Duodenal mucosa (tissue), 2 donors: ENCODE measurements around the gene ITGB5.

ENCODE experiments used
- H3K27ac ChIP-seq: one replicate; pipeline ENCODE4 v1.7.0; 2013; ENCODE audit warnings: low read depth, low read length
- H3K27me3 ChIP-seq, 2 donors: one replicate each; pipeline ENCODE4 v1.7.0; 2013; ENCODE audit warnings: low read length in 2 of 2, control low read depth in 1 of 2; ENCODE audit not compliant: insufficient read depth in 2 of 2, control insufficient read depth in 1 of 2
- H3K36me3 ChIP-seq, 2 donors: one replicate each; pipeline ENCODE4 v1.7.0; 2013; ENCODE audit warnings: low read length in 2 of 2, control low read depth in 1 of 2; ENCODE audit not compliant: insufficient read depth in 2 of 2, control insufficient read depth in 1 of 2
- H3K4me1 ChIP-seq, 2 donors: one replicate each; pipeline ENCODE4 v1.7.0; 2013; ENCODE audit warnings: low read length in 2 of 2, control low read depth in 1 of 2; ENCODE audit not compliant: insufficient read depth in 2 of 2, control insufficient read depth in 1 of 2
- H3K4me3 ChIP-seq, 2 donors: one replicate each; pipeline ENCODE4 v1.7.0; 2013; ENCODE audit warnings: low read length in 2 of 2, low read depth in 1 of 2
- H3K9ac ChIP-seq, 2 donors: one replicate each; pipeline ENCODE4 v1.7.0; 2013; ENCODE audit warnings: low read length in 2 of 2, low read depth in 1 of 2
- H3K9me3 ChIP-seq, 2 donors: one replicate each; pipeline ENCODE4 v1.7.0; 2013; ENCODE audit warnings: low read length in 2 of 2, control low read depth in 1 of 2; ENCODE audit not compliant: control insufficient read depth in 1 of 2

Gene ITGB5

DNA sequence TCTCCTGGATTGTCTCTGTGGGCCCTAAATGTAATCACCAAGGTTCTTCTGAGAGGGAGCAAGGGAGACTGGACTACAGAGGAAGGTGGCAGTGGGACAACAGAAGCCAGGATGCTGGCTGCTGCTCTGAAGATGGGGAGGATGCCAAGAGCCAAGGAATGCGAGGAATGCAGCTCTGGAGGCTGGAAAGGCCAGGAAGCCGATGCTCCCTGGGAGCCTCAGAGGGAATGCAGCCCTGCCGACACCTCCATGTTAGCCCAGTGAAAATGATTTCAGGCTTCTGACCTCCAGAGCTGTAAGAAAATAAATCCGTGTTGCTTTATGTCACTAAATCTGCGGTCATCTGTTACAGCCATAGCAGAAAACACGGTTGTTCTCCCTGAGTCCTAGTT, 112.8 kb downstream of the ITGB5 start:
- H3K4me1 ChIP-seq = peaks cover 7 to 8% of the 10 kb centered on the region in 2 donors

DNA sequence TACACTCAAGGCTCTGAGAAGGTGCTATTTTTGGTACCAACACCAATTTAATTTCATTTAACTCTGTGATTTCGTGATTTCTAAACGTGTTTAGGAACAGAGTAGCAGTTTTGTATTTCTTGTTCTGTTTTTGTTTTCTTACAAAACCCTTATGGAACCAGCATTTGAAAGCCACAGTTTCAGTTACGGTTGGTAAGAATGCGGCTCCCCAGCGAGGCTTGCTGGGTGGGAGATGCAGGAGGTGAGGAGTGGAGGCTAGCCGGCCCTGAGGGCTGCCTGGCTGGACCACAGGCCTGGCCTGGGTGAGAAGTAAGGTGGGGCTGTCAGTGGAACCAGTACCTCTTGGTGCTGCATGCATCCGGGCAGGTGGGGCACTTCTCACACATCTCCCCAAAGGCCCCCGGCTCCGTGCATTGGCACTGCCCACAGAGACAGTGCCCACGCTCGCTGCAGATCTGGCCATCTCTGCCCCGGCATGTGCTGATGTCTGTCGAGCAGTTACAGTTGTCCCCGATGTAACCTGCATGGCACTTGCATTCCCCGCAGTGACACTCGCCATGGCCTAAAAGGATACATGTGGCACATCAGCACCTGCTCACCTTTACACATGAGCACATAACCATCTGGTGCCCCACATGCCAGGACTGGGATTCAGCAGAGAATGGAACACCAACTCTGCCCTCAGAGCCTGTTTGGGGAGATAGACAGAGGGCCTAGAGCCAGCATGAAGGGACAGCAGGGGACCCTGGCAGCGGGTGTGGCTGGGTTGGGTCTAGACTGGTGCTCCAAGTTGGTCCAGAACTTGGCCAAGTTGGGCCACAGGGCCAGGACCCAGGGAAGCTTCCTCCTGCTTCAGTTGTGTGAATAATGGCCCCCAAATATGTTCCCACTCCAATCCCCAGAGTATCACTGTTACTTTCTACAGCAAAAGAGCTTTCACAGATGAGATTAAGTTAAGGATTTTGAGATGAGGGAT, 113.5 kb downstream of the ITGB5 start:
- Histone ChIP-seq H3K27me3 (peaks cover 0 to 3% of the 10 kb centered on the region in 2 donors), H3K9me3 (no peaks in the 10 kb centered on the region), H3K4me1 (peaks cover 7 to 8% of the 10 kb centered on the region in 2 donors), H3K4me3 (no peak overlapping the region), H3K27ac (no peak overlapping the region), H3K9ac (no peak overlapping the region), H3K36me3 (peaks cover 3 to 10% of the 10 kb centered on the region in 2 donors)

More for the DNA sequence above, 112.8 kb downstream of the ITGB5 start:
- Histone ChIP-seq H3K36me3 (peaks cover 3 to 6% of the 10 kb centered on the region in 2 donors), H3K9ac (no peak overlapping the region), H3K9me3 (no peaks in the 10 kb centered on the region), H3K27me3 (peaks cover 0 to 3% of the 10 kb centered on the region in 2 donors), H3K4me3 (no peak overlapping the region), H3K27ac (no peak overlapping the region)

DNA sequence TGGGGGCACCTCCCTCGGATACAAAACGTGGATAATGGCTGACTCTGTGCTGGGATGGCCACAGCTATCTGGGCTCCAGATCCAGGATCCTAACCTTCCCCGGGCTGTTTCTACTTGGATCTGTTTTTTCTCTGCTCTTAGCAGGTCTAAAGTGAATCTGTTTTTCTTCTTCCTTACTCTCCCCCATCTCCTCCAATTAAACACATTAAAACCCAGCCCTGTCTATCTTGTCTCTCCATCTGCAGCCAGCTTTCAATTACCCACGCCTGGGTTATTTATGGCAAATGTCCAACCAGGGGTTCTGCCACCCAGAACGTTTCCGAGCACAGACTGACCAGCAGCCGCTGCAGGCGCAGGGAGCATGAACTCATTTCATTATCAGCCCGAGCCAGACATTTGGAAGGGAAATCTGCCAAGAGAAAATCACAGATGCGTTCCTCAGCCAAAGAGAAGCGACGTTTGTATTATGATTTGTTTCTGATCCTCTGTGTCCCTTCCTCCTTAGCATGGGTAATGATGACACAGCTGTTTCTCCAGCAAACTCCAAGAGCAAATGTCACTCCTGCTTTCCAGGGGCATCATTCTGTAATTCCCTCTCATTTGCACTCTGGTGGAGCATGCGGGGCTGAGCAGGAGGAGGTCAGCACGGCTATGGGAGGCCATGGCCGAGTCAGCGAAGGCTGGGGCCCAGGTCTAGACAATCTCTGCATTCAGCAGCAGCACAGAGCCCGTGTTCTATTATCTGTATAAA, 114.9 kb downstream of the ITGB5 start:
- Histone ChIP-seq H3K9me3 (no peaks in the 10 kb centered on the region), H3K4me3 (no peak overlapping the region), H3K27me3 (peaks cover 0 to 3% of the 10 kb centered on the region in 2 donors), H3K27ac (no peak overlapping the region), H3K36me3 (peaks cover 8 to 16% of the 10 kb centered on the region in 2 donors), H3K4me1 (peaks cover 7 to 8% of the 10 kb centered on the region in 2 donors), H3K9ac (no peak overlapping the region)

DNA sequence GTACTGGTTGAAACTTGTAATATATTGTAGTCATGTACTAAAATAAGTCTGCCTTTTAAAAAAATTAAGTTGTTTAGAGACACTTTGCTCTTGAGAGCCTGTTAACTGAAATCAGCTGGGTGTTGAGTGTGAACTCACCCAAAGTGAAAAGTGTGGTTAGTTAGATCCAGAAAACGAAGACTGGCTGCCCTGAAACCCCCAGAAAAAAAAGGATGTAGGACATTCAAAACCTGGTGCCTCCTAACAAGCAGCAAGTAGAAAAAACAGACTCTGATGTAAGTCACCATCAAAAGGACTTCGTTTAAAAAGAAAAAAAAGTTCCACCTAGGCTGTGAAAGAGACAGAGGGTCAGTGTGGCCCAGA, 116.1 kb downstream of the ITGB5 start:
- Histone ChIP-seq H3K9ac (no peak overlapping the region), H3K4me1 (peaks cover 7 to 8% of the 10 kb centered on the region in 2 donors), H3K27ac (no peak overlapping the region), H3K27me3 (peaks cover 0 to 3% of the 10 kb centered on the region in 2 donors), H3K9me3 (no peaks in the 10 kb centered on the region), H3K36me3 (peaks cover 8 to 23% of the 10 kb centered on the region in 2 donors), H3K4me3 (no peak overlapping the region)

DNA sequence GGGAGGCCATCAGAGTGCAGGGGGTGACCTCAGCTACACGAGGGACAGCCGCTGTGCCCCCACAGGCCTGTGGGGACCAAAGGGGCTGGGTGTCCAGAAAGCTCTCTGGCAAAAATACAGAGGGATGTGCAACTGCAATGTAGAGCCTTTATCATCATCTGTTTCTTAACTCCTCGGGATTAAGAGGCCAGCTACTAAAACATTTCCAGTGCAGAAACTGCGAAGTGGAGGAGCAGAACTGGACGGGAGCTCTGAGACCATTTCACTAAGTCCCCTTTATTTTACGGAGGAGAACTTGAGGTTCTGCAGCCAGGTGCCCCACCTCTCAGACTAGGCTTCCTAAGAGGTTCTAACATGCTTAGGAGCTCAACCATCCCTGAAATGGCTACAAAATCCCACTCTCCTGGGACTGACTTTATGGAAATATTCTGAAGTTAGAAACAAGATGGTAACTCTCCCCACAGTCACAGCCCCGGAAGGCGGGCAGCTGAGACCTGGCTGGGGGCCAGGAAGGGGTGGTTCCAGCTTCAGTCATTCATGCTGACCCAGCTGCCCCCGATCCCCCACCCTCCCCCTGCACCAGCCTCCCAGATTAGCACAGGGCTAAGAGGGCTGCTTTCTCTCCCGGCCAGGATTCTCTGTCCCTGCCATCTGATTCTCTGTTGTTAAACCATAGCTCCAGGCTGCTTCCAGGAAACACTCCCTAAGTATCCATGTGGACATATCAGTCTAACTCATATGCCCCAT, 116.7 kb downstream of the ITGB5 start:
- Histone ChIP-seq H3K9ac (no peak overlapping the region), H3K4me1 (peaks cover 7 to 8% of the 10 kb centered on the region in 2 donors), H3K9me3 (no peaks in the 10 kb centered on the region), H3K27ac (no peak overlapping the region), H3K4me3 (no peak overlapping the region), H3K27me3 (peaks cover 0 to 3% of the 10 kb centered on the region in 2 donors), H3K36me3 (peaks cover 8 to 23% of the 10 kb centered on the region in 2 donors)

DNA sequence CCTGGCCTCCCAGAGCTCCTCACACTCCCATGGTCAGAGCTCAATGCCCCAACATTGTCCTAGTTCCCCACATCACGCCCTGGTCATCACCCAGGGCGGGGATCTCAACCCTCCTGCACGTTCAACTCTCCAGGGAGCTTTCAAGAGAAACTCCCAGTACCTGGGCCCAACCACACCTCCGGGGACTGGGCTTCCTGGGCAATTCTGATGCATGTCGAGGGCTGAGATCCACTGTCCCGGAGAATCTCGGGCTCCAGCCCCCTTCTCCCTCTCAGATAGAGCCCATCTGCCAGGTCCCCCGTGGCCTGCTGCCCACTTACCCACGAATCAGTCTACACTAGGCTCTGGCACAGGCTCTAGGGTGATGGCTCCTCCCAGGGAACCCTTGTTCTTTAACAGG, 117.7 kb downstream of the ITGB5 start:
- H3K27me3 ChIP-seq = peaks cover 0 to 3% of the 10 kb centered on the region in 2 donors
- H3K4me1 ChIP-seq = peaks cover 7 to 8% of the 10 kb centered on the region in 2 donors
- H3K27ac ChIP-seq = no peak overlapping the region
- H3K9me3 ChIP-seq = no peaks in the 10 kb centered on the region
- H3K9ac ChIP-seq = no peak overlapping the region
- peaks cover 9 to 33% of the 10 kb centered on the region in 2 donors for H3K36me3 ChIP-seq
- no peak overlapping the region for H3K4me3 ChIP-seq

DNA sequence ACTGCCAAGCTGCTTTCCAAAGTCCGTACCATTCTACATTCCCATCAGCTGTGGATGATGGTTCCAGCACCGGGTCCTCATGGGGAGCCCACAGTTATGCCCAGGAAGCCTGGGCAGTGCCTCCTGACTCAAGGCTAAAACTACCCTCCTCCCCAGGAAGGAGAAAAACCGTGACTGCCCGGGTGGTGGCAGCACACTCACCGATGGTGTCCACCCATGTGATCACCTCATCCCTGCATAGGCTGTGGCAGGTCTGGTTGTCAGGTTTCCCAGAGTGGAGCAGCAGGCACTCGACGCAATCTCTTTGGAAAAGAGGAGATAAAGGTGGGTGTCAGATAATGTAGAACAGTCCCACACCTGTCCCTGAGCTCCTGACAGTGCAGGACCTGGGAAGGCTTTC, 118.4 kb downstream of the ITGB5 start:
- Histone ChIP-seq H3K27me3 (peaks cover 0 to 3% of the 10 kb centered on the region in 2 donors), H3K27ac (no peak overlapping the region), H3K9ac (no peak overlapping the region), H3K4me1 (peaks cover 7 to 8% of the 10 kb centered on the region in 2 donors), H3K4me3 (no peak overlapping the region), H3K36me3 (peaks cover 15 to 39% of the 10 kb centered on the region in 2 donors), H3K9me3 (no peaks in the 10 kb centered on the region)

DNA sequence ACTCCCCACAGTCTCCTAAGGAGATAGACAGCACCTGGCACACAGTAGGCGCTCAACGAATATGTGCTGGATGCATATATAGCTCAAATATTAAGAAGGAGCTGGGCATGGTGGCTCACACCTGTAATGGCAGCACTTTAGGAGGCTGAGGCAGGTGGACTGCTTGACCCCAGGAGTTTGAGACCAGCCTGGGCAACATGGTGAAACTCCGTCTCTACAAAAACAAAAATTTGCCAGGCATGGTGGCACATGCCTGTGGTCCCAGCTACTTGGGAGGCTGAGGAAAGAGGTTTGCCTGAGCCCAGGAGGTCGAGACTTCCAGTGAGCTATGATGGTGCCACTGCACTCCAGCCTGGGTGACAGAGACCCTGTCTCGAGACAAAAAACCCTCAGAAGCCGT, 119.5 kb downstream of the ITGB5 start:
- no peak overlapping the region for H3K9ac ChIP-seq

DNA sequence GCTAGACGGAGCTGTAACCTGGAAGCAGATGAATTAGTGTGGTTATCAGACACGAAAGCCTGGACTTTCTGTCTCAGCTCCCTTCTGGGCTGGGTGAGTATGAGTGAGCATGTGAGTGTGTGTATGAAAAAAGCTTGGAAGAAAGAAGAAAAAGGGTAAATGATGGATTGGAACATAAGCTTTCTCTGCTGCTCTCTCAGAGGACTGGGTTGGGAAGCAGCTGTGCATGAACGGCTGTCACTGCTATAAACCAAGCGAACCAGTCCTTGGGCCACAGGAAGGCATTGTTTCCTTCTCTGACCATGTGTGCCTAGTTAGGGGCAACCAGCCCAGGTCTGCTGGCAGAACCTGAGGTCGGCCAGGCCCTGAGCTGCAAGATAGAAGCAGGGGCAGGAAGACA, 119.9 kb downstream of the ITGB5 start:
- peaks cover 4 to 5% of the 10 kb centered on the region in 2 donors for H3K4me1 ChIP-seq
- no peak overlapping the region for H3K4me3 ChIP-seq
- no peak overlapping the region for H3K9ac ChIP-seq
- H3K9me3 ChIP-seq = no peaks in the 10 kb centered on the region
- peaks cover 20 to 43% of the 10 kb centered on the region in 2 donors for H3K36me3 ChIP-seq
- no peaks in the 10 kb centered on the region for H3K27me3 ChIP-seq
- no peak overlapping the region for H3K27ac ChIP-seq

More for the DNA sequence above, 119.5 kb downstream of the ITGB5 start:
- H3K36me3 ChIP-seq = peaks cover 20 to 43% of the 10 kb centered on the region in 2 donors
- no peak overlapping the region for H3K27ac ChIP-seq
- H3K4me3 ChIP-seq = no peak overlapping the region
- peaks cover 7 to 8% of the 10 kb centered on the region in 2 donors for H3K4me1 ChIP-seq
- no peaks in the 10 kb centered on the region for H3K9me3 ChIP-seq
- peaks cover 0 to 3% of the 10 kb centered on the region in 2 donors for H3K27me3 ChIP-seq
